Glomerular visceral epithelial cell (primary cell): ENCODE data around the gene TSNAXIP1.

Experiments
- DNase-seq: peaks from one replicate; pipeline ENCODE4 v3.0.0-alpha.2; 2016; ENCODE audit errors: extremely low spot score

Gene TSNAXIP1

GRCh38 chr16:67782567-67783352 lies 23.9 kb upstream of the TSNAXIP1 start:
- DNase-seq: no peak

- no peak for DNase-seq
Measured at GRCh38 chr16:67783353-67783725, 23.4 kb upstream of the TSNAXIP1 start.

- no peak for DNase-seq
Measured at GRCh38 chr16:67786491-67786890, 20.2 kb upstream of the TSNAXIP1 start.

- no peak for DNase-seq
Measured at GRCh38 chr16:67790071-67790470, 16.6 kb upstream of the TSNAXIP1 start.

- no peak for DNase-seq
Measured at GRCh38 chr16:67796099-67796718, 10.5 kb upstream of the TSNAXIP1 start.

- DNase-seq: no peak
Measured at GRCh38 chr16:67800338-67800926, 6.3 kb upstream of the TSNAXIP1 start.

- DNase-seq: no peak
Measured at GRCh38 chr16:67801241-67801640, 5.4 kb upstream of the TSNAXIP1 start.

- DNase-seq: no peak
Measured at GRCh38 chr16:67801883-67802282, 4.8 kb upstream of the TSNAXIP1 start.

GRCh38 chr16:67803894-67804293 lies 2.8 kb upstream of the TSNAXIP1 start:
- no peak for DNase-seq

GRCh38 chr16:67804853-67805542 lies 1.7 kb upstream of the TSNAXIP1 start:
- no peak for DNase-seq

- DNase-seq: no peak
Measured at GRCh38 chr16:67805718-67806427, 816 bp upstream of the TSNAXIP1 start.

GRCh38 chr16:67807148-67807682 lies 526 bp downstream of the TSNAXIP1 start:
- DNase-seq: no peak

GRCh38 chr16:67811899-67812298 lies 5.2 kb downstream of the TSNAXIP1 start:
- no peak for DNase-seq

GRCh38 chr16:67814567-67814966 lies 7.9 kb downstream of the TSNAXIP1 start:
- no peak for DNase-seq

- no peak for DNase-seq
Measured at GRCh38 chr16:67820608-67821259, 14.0 kb downstream of the TSNAXIP1 start.

GRCh38 chr16:67822511-67822910 lies 15.8 kb downstream of the TSNAXIP1 start:
- no peak for DNase-seq

GRCh38 chr16:67825119-67825518 lies 18.4 kb downstream of the TSNAXIP1 start:
- DNase-seq: no peak

- no peak for DNase-seq
Measured at GRCh38 chr16:67825906-67826305, 19.2 kb downstream of the TSNAXIP1 start.

GRCh38 chr16:67828651-67829050 lies 22.0 kb downstream of the TSNAXIP1 start:
- no peak for DNase-seq

GRCh38 chr16:67833030-67833414 lies 26.3 kb downstream of the TSNAXIP1 start:
- DNase-seq: peak; percentile 52
